Amniotic epithelial cell (primary cell): Measurements from ENCODE around the gene PCTP.

Source experiments
- DNase-seq: peaks from one replicate; pipeline ENCODE4 v3.0.0-alpha.2; 2010; ENCODE audit warnings: low read depth

Gene PCTP

DNA sequence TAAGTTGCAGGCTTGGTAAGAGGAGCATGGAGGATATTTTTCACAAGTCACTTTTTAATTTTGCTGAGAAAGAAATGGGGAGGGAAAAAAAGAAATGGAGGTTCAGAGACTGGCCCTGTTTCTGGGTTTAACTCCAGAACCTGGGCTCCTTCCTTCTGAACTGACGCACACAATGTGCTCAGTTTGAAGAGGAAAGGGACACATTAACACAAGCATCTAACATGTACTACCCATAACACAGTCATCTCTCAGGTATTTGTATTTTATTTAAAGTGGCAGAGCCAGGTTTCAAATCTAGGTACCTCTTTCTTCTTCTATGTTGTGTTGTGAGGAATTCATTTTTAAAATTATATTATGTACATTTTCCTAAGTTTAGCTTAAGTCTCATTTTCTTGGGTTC, 22.9 kb upstream of the PCTP start:
- no peak for DNase-seq

DNA sequence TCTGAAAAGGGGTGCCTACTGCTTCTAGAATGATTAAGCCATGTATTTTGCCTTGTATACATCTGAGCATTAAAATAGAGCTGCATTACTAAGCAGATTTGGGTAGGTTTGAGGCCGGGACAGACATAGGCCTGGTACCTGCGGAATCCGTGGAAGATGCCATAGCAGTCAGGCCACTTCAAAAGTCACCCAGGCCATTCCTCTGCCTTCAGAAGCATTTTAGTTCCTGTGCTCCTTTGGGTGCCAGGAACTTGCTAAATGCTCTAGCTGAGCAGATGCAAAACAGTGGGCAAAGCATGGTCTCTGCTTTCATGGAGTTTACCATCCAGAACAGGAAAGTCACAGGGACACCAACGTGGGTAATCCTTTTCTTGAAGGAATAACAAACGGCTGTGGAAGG, 22.5 kb upstream of the PCTP start:
- DNase-seq = no peak

DNA sequence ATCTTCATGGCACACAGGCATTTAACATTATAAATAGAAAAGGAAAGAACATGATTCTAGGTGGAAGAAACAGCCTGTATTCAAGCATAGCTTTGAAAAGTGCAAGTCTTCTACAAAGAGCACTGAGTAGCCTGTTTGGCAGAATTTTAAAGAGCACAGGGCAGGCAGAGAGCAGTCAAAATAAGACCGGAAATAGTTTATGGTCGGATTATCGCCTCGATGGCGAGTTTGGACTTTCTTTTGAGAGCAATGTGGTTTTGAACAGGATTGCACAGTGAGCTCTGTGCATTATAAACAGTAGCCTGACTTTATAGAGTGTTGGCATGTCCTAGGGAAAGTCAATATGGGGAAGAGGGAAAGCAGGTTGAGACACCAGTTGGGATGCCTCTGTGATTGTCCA, 22.0 kb upstream of the PCTP start:
- DNase-seq = no peak

DNA sequence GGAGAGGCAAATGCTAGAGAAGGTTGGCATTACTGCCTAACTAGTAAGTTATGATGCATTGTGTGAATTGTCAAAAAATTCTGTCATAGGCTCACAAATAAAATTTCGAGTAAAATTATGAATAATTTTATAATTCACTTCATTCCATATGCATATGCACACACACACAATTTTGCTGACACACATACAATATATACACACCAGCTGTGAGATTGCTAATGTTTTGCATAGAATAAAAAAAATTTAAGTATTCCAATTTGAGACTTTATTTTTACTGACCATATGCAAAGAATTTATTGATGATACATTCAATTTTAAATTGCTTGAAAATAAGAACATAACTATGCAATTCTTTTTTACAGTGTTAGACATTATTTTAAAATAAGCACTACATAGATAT, 21.4 kb upstream of the PCTP start:
- no peak for DNase-seq

DNA sequence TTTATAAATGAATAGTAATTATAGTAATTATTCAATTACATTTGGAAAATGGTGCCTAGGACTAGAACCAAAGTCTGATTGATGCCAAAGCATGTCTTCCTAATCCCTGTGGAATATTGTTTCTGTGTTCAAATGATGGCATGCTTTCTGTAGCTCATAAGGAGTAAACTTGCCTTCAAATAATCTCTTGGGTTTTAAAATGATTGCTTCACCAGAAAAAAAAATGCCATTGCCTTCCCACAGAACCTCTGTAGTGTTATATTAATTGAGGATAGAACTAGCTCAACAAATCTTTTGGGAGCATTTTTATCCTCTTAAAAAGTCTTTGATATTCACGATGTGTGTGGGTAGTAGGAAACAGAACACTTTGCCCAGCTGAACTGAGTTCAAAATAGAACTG, 20.5 kb upstream of the PCTP start:
- DNase-seq = peak; percentile 45

DNA sequence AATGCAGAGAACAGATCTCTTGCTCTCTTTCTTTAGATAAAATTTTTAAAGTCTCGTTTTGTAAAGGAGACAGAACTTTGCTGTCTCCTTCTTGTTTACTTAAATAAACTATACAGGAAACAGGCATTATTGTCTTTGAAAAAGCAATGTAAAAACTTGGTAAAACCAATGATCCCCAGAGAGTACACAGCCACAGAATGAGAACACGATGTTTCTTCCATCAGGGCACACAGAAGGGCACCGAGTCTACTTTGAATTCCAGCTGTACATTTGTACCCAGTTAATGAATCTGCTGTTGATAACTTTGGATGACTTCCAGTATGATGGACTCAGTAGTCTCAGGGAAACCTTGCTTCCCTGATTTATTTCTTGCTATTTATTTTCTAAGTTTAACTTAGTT, 20.0 kb upstream of the PCTP start:
- DNase-seq = peak; percentile 19

DNA sequence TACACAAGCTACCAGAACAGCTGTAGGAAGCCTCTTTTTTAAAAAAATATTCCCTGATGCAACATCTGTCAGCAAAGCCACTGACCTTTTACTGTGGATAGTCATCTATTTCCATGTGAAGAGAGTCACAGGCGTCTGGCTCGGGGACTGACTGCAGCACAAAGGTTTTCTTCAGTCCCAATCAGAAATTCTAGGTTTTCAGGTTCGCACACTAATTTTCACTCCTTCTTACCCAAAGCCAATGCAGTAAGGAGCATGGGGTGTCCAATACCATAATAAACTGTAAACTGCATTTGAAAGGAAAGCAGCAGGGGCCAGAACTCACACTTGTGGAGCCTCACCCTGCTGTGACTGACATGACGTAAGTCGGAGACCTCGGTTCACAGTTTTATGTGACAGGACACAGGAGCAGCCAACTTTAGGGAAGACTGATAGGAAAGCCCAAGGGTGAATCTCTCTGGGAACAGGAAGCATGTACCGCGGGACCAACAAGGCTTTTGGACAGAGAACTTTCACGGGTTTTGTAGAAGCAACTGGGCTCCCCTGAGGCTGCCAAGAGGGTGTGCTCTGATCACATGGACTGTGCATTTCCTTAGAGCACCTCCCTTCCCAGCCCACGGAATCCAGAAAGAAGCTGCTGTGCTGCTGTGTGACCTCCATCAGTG, 19.1 kb upstream of the PCTP start:
- peak; percentile 10 for DNase-seq

DNA sequence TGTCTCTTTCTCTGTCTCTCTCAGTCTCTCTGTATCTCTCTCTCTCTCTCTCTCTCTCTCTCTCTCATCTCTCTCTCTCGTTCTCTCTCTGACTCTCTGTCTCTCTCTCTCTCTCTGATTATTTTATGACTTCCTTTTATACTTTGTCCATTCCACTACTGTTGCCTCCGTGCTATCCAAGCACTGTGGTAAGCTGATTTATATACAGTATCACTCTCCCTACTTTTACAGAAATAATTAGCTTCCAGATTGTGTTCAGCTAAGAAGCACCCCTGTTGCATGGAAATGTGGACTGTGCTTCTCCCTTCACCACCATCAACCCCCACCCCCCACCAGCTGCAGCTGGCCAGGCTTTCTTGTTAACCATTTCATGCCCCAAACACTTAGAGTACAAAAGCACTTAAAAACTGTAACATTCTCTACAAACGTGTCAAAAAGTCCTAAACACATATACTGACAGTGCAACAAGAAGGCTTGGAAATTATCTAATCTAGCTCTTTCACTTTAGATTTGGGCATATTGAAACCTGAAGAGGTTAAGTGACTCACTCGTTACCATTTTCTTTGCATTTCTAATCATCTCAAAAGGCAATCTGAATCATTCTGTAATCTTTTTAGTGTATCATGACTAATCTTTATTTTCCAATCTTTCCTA, 16.6 kb upstream of the PCTP start:
- DNase-seq = peak; percentile 24

DNA sequence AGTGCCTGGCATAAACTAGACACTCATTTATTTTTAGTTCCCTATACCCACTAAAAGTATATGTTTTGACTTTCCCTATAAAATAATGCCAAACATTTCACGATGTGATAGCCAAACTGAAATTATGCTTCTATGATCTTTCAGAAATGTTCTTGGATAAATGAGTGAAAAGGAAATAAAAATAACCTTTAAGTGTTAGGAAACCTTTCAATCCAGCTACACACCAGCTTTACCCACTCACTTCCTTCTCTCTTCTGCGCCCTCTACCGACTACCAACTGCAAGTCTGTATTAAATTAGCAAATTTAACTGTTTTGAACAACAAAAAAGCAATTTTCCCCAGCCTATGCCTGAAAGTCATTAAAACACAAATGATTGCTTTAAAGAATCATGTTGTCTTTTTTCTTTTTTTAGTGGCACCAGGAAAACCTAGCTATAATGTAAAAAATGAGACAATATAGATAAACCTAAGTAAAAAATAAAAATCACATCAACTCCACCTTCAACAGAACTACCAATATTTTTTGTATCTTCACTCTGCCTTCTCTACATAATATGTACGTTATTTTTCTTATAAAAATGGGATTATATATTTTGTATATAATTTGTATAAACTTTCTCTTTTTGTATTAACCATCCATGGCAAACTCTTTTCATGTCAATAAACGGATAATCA, 15.0 kb upstream of the PCTP start:
- DNase-seq = peak; percentile 63

DNA sequence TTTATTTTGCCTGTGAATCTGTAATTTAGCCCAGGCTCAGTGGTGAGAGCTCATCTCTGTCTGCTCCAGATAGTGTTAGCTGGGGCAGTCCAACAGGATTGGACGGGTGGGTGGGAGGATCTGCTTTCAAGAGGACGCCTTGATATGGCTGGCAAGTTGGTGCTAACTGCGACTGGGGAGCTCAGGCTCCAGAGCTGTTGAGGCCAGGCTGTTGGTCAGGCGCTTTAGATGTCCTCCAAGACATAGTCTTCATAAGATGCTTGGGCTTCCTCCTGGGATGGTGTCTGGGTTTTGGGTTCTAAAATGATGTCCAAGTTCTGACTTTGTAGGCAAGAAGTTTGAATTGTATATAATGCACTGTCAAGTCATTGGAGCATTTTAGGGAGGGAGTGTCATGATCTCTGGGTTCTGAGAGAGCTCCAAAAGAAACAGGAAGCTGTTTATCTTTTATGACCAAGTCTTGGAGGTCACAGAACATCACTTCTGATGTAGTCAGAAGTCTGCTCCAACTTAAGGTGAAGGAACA, 12.8 kb upstream of the PCTP start:
- no peak for DNase-seq

DNA sequence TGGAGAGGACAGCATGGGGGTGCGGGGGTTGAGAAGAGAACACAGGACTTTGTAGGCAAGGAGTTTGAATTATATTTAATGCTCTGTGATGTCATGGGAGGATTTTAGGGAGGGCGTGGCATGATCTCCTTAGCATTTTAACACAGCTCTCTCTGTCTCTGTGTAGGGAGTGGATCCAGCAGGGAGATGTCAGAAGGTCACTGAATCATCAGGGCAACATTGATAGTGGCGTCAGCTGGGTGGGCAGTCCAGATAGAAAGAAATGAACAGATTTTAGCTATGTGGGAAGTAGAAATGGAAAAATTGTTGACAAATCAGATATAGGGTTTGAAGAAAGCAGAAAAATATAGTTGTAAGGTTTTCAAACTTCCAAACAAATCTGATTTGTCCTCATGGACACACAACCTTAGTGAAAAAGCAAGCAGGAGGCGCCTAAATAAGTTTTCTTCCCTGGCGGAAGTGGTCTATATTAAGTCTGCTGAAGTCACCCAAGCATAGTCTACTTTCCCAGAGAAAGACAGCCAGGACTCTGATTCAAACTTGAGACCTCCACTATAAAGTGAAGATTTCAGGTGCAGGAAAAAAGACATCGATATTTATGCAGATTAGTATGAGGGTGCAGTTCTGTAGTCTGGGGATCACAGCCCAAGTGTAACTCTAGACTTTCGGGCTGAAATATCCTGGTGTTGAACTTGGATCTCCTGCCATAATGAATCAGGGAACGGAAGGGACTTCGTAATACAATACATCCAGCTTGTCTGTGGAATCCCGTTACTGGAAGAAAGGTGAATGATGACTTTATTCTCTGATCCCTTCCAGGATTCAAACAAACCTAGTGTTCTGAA, 10.1 kb upstream of the PCTP start:
- no peak for DNase-seq

DNA sequence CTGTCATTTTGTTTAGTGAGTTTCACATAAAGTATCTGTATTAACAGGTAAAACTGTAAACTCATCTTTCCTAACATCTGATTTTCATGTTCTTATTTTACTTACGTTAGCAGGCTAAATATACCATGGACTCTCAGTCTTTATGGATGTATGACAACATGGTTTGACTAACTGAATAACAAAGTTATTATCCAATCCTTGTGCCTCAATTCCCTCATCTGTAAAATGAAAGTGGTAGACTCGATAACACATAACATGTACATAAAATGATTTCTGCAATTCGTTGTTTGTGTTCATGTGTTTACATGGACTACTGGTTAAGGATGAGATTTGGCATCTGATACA, 9.5 kb upstream of the PCTP start:
- DNase-seq = no peak

DNA sequence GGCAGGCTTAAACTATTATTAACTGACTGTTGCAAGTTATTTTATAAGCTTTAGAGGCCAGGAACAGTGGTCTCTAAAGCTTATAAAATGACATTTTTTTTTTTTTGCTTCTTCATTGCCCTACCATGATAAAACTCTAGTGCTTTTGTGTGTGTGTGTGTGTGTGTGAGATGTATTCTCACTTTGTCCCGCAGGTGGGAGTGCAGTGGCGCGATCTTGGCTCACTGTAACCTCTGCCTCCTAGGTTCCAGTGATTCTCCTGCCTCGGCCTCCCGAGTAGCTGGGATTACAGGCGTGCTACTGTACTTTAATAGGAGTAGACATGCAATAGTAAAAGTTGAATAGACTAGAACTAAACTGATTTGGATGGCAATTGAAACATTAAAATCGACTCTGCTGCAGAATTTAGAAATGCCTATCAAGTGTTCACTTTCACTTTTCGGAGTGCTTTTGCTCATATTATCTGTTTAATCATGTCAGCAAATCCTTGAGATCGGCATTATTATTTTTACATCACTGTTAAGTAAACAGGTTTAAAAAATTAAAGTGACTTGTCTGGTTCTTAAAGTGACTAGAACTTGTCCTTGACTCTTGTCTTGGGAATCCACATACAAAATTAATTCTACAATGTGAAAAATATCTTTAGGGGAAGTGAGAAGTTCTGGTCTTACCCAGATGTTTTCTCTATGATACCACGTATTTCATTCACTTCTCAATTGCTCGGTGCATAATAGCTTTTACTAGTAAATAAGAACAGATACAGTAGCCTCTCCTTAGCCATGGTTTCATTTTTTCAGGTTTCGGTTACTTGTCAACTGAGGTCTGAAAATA, 8.4 kb upstream of the PCTP start:
- DNase-seq = no peak

DNA sequence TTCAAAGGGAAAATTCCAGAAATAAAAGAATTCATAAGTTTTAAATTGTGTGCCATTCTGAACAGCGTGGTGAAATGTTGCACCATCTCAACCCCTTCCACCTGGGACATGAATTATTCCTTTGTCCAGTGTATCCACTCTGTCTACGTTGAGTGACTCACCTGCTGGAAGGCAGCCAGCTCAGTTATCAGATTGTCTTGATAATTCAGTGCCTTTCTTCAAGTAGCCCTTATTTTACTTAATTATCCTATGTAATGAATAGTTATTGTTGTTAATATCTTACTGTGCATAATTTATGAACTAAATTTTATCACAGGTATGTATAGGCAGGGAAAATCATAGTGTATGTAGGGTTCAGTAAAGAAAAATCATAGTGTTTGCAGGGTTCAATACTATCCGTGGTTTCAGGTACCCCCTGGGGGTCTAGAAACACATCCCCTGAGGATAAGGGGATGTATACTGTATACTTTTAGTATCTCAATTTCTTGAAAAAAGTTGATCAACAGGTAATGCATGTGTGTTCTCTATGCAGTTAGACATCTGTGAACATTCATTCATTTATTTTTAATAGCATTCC, 7.7 kb upstream of the PCTP start:
- peak; percentile 61 for DNase-seq

DNA sequence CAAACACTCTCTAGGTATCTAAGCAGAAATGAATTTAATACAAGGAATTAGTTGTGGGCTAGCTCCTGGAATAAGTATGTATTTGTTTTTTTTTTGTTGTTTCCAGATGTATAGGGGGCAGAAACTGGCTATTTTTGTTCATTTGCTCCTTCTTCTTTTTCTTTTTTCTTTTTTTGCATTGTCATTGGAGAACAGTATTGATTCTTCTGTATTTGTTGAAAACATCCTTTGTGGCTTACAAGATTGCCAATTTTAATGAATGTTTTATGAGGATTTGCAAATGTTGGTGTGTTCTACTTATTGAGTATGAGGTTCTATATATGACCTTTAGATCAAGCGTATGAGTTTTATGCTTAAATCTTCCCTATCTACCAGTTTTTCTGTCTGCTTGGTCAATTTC, 5.6 kb upstream of the PCTP start:
- DNase-seq = no peak

DNA sequence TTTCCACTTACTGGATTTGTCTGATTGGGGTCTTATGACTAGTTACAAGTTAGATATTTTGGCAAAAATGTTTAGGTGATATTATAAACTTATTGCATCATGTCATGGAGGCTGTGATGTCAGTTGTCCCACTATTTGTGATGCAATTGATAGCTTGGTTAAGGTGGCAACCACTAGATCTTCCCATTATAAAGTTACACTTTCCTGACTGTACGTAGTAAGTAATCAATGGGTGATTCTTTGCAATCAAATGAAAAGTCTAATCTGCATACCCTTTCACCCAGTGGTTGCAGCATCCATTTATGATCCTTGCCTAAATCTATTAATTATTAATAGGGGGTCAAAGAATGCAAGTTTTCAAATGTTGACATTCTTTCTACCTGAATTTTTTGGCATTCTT, 4.4 kb upstream of the PCTP start:
- DNase-seq = no peak

DNA sequence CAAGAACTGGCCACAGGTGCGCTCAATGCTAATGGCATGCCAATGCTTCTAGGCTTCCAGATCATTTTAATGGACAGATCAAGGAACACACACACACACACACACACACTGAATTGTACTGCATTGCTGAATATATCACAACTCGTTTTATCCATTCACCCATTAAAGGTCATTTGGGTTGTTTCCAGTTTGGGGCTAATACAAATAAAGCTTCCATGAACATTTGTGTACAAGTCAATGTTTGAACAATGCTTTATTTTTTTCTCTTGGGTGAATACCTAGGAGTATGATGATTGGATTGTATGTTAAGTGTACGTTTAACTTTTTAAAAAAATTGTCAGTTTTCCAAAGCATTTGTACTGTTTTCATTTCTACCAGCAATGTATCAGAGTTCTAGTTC, 3.6 kb upstream of the PCTP start:
- DNase-seq = no peak

DNA sequence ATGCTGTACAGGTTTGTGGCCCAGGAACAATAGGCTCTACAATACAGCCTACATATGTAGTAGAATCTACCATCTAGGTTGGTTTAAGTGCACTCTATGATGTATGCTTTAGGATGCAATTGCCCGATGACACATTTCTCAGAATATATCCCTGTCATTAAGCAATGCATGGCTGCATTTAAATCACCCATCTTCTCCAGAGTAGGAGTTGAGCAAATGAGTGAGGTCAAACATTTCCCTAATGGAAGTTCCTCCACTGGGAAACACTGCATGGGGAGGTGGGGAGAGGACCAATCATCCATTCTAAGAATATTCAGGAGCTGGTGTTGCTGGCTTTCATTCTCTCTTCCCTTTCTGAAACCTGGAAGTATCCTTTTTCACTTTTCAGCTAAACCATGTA, 2.0 kb upstream of the PCTP start:
- no peak for DNase-seq

DNA sequence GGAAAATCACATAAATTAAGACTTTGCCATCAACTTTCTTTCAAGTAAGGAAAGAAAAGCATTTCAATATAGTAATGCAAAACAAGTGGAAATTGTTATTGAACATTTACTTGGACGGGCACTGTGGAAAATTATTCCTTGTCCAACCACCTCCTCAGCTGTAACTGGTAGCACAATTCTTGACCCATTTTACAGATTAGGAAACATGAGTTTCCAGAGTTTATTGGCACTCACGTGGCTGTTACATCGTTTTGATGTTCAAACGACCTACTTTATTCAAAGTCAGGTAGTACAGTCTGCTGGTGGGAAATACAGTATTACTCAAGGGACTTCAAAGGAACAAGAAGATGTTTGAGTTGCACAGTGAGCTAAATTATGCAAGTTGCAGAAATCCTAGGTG, 866 bp upstream of the PCTP start:
- no peak for DNase-seq

DNA sequence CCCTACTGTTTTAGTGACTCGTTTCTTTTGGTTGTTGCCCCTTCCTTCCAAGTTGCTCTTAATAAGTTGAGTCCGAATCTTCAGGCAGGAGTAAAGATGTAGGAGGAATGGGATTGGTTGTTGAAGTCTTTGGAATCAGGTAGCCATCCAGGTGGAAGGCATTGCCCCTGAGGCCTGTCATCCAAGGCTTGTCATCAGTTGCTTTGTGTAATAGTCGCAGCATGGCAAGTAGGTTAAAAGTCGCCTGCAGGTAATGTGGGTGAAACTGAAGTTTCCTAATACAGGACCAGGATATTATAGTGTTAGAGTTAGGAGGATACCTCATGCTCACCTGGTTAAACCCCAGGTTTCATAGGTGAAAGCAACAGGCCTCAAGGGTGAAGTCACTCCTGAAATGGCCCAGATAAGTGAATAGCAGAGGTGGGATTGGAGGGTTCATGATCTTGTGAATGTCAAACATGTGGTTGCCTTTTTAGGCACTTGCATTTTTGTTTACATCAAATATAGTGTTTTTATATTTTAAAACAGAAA, 934 bp downstream of the PCTP start:
- no peak for DNase-seq

DNA sequence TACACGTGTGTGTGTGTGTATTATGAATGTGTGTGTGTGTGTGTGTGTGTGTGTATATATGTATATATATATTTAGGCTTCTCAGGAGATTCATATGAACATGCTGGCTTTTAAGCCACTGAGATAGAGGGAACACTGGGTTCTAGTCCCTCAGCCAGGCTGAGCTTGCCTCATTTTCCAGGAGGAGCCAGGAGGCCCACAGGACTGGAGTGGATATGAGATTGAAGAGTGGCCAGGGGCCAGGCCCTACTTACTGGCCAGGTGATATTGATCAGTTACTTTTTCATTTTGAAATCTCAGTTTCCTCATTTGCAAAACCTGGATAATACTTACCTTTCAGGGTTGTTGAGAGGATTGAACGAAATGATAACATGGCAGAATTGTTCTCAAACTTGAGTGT, 5.8 kb downstream of the PCTP start:
- DNase-seq = no peak
